ENCODE results near the gene CRYZL1. TPM values are rescaled to one million over a fixed set of nuclear protein-coding genes. Genes with fewer than 3 reads are reported as not detected.

Gene CRYZL1
- total RNA-seq, 2 donors from 2014 or later = 31.5 to 36.0 TPM

GRCh38 chr21:33668180-33668579 lies 26.6 kb upstream of the CRYZL1 start:
- Histone ChIP-seq H3K9me3 (no peaks in the 10 kb centered on the region), H3K27me3 (no peaks in the 10 kb centered on the region), H3K36me3 (no peaks in the 10 kb centered on the region), H3K4me1 (no peaks in the 10 kb centered on the region), H3K4me3 (no peak overlapping the region), H3K27ac (no peak overlapping the region), H3K9ac (ENCODE audit: low read depth in 2 of 2, low read length in 2 of 2) (no peak overlapping the region)
- TF ChIP-seq CTCF (IDR thresholded peaks at IDR 0.05) = no peak
- DNase-seq = no peak
- intact Hi-C loops (cut with DNase I) = no loop called here

- intact Hi-C loops (cut with DNase I) = no loop called here
- H3K9ac ChIP-seq (ENCODE audit: low read depth in 2 of 2, low read length in 2 of 2) = no peak overlapping the region
- H3K36me3 ChIP-seq = no peaks in the 10 kb centered on the region
- no peak overlapping the region for H3K4me3 ChIP-seq
- H3K9me3 ChIP-seq = no peaks in the 10 kb centered on the region
- no peak for DNase-seq
- no peaks in the 10 kb centered on the region for H3K4me1 ChIP-seq
- no peak for TF ChIP-seq CTCF (IDR thresholded peaks at IDR 0.05)
- no peaks in the 10 kb centered on the region for H3K27me3 ChIP-seq
- H3K27ac ChIP-seq = no peak overlapping the region
Observed at GRCh38 chr21:33667636-33668035, 26.1 kb upstream of the CRYZL1 start.

- no peaks in the 10 kb centered on the region for H3K9me3 ChIP-seq
- no peaks in the 10 kb centered on the region for H3K36me3 ChIP-seq
- no peak for DNase-seq
- no peak overlapping the region for H3K4me3 ChIP-seq
- H3K4me1 ChIP-seq = no peaks in the 10 kb centered on the region
- H3K27me3 ChIP-seq = no peaks in the 10 kb centered on the region
- TF ChIP-seq CTCF (IDR thresholded peaks at IDR 0.05) = no peak
- intact Hi-C loops (cut with DNase I) = no loop called here
- H3K9ac ChIP-seq (ENCODE audit: low read depth in 2 of 2, low read length in 2 of 2) = no peak overlapping the region
- no peak overlapping the region for H3K27ac ChIP-seq
Observed at GRCh38 chr21:33666153-33666552, 24.6 kb upstream of the CRYZL1 start.

- no peak for DNase-seq
- TF ChIP-seq CTCF (IDR thresholded peaks at IDR 0.05) = no peak
- H3K4me1 ChIP-seq = no peaks in the 10 kb centered on the region
- H3K9ac ChIP-seq (ENCODE audit: low read depth in 2 of 2, low read length in 2 of 2) = no peak overlapping the region
- intact Hi-C loops (cut with DNase I) = no loop called here
- no peak overlapping the region for H3K4me3 ChIP-seq
- H3K27me3 ChIP-seq = no peaks in the 10 kb centered on the region
- no peak overlapping the region for H3K27ac ChIP-seq
- no peaks in the 10 kb centered on the region for H3K36me3 ChIP-seq
- no peaks in the 10 kb centered on the region for H3K9me3 ChIP-seq
Observed at GRCh38 chr21:33664135-33664534, 22.6 kb upstream of the CRYZL1 start.

- no peaks in the 10 kb centered on the region for H3K9me3 ChIP-seq
- no peak overlapping the region for H3K9ac ChIP-seq (ENCODE audit: low read depth in 2 of 2, low read length in 2 of 2)
- intact Hi-C loops (cut with DNase I) = no loop called here
- no peaks in the 10 kb centered on the region for H3K27me3 ChIP-seq
- no peaks in the 10 kb centered on the region for H3K36me3 ChIP-seq
- no peak overlapping the region for H3K4me3 ChIP-seq
- no peak overlapping the region for H3K27ac ChIP-seq
- DNase-seq = no peak
- no peak for TF ChIP-seq CTCF (IDR thresholded peaks at IDR 0.05)
- H3K4me1 ChIP-seq = no peaks in the 10 kb centered on the region
Observed at GRCh38 chr21:33663241-33663640, 21.7 kb upstream of the CRYZL1 start.

- H3K9ac ChIP-seq (ENCODE audit: low read depth in 2 of 2, low read length in 2 of 2) = no peak overlapping the region
- H3K4me3 ChIP-seq = no peak overlapping the region
- intact Hi-C loops (cut with DNase I) = no loop called here
- peaks cover 7% of the 10 kb centered on the region for H3K4me1 ChIP-seq
- H3K9me3 ChIP-seq = no peaks in the 10 kb centered on the region
- no peaks in the 10 kb centered on the region for H3K36me3 ChIP-seq
- no peak for DNase-seq
- no peak overlapping the region for H3K27ac ChIP-seq
- H3K27me3 ChIP-seq = no peaks in the 10 kb centered on the region
- TF ChIP-seq CTCF (IDR thresholded peaks at IDR 0.05) = no peak
Observed at GRCh38 chr21:33662046-33662445, 20.5 kb upstream of the CRYZL1 start.

All from colonic mucosa (tissue), 4 donors.